Fibroblast of upper back skin (primary cell): ENCODE measurements around the gene NDUFA11.

ENCODE experiments used
- DNase-seq: peaks from one replicate; pipeline ENCODE4 v3.0.0-alpha.2; 2013

The NDUFA11 gene

DNA sequence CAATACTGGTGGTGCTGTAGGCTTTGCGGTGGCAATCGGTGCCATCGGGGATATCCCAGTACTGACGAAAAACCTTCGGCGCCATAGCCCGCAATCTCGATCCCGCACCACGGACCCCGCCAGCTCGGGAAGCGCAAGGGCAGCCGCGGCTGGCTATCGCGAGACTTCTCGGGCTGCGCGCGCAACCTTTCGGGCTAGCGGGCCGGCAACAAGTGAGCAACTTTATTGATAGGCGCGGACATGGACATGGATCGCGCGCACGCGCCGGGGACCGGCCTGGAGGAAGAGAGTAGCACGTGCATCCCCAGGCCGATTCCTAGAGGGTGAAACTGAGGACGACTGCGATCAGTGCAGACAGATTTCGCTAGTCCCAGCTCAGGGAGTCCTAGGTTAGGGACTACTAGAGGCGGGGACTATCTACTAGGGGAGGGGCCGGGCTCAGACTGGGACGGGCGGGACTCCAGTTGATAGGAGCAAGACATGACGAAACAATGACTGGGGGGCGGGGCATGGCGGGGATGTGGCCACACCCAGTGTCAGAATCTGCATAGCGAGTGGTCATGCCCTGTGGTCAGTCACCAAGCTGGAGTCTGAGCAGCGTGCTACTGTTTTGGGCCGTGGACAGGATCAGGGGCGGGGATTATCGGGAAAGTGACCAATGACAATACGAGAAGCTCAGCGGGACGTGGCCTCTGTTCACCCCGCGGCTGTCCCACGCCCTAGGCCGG is at the start of gene NDUFA11:
NDUFA11 (minus strand) TSS at position 167 of the 728 bp plus-strand sequence; CDS start at position 85, 82 bp downstream.
- DNase-seq: no peak

DNA sequence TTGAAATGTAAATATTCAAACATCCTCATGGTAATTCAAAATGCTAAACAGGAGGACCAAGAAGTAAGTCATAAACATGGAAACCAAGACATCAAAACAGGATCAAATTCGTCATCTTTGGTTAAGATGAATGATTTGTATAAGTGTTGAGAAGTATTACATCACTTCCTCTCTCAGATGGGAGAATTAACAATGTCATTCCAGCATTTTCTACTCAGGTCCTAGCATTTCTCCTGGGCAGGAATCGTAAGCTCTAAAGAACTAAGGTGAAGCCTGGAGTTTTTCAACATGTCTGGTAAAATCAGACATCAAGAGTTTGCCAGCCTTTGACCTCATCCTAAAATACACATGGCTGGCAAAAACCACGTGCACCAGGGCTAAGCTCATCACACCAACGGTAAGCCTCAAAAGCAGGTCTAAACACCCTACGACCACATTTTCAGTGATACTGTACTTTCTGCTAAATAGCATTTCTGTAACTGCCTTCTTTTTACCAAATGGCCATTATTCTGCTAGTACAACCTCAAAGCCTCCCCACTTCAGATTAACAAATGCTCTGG is 49.5 kb upstream of the NDUFA11 start:
- peak; percentile 52 for DNase-seq

DNA sequence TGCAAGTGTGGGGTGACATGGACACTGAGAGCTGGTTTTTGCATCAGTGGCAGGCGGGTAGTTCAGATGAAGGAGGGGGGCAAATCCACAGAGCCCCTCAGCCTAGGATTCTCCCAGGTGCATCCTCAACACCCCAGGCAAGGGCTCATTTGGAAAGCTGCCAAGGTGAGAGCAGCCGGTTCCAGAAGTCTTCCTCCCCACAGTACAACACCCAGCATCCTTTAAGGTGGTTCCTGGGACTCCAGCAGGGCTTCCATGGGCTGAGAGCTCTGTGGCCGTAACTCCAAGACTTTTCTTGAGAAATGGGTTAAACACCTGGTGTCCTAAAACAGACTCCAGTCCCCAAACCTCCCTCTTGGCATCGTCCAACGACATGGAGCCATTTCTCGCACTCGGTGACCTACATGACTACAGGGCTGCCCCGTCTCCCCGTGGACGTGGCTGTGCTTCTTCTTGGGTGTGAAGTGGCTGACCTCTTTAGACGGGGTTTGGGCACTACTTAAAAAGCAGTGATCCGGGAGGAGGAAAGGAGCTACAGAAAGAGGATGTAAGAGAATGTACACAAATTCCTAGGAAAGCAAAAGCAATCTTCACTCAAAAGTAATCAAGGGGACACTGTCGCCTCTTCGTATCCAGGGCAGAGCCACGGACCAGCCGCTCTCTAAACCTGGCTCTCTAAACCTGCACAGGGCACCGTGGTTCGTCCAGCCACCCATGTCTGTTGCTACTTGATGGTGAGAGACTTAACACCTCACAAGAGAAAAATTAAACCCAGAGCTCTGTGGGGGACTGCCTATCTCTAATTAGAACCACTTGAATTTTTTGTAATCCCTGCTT is 48.8 kb upstream of the NDUFA11 start:
- no peak for DNase-seq

DNA sequence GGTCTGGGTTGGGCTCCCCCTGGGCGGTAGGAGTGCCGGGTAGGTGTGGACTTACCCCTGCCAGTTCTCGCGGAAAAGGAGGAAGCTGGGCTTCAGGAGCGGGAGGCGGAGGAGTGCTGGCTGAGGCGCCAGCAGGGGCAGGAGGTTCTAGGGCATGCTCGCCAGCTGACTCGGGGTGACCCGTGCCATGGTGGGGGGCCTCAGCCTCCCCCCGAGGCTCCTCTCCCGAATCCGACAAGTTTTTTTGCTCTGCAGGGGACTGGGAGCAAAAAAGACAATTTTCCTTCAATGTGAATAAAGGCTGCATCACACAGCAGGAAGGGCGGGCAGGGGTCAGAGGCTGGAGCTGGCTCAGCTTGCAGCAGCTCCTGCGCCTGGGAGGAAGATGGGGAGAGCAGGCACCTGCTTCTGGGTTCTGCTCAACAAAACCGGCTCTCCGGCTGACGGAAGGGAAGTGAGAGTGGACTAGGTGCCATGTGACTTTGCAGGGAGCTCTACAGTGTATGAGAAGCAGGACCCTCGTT is 47.8 kb upstream of the NDUFA11 start:
- DNase-seq: no peak

DNA sequence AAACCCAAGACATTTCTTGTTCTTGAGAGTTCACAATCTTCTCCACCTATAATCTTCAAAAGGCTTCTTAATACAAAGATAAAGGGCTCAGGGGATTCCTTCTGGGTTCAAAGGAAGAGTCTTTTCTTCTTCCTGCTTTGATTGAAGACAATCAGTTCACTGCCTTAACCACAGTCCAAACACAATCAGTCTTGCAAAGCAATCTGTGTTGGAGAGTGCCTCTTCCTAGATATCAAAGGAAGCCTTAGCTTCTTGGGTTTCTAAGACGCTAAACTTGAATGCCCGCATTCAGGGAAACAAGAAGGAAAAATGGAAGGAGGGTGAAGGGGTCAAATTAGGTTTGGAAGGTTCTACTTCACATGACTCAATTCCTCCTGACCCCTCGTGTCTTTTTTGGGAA is 47.2 kb upstream of the NDUFA11 start:
- no peak for DNase-seq

DNA sequence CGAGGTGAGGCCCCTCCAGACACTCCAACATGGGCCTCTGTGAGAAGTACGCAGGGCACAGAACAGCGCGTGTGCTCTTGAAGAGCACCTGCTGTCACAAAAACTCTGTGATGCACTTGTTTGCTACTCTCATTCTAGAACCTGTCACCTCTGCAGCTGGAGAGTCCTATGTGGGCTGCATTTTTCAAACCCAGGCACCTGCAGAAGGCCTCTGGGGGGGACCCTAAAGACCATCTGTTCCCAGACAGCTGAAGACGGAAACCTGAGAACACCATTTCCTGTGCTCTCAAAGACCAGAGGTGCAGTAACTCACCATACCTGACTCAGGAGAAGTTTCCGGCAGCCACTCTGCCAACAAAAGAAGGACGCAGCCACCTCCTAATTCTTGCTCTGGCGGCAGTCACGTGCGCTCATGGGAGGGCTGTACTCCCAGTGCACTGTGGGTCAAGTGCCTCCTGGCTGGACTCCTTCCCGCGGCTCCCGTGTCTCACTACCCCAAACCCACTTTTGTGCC is 46.3 kb upstream of the NDUFA11 start:
- DNase-seq: no peak

DNA sequence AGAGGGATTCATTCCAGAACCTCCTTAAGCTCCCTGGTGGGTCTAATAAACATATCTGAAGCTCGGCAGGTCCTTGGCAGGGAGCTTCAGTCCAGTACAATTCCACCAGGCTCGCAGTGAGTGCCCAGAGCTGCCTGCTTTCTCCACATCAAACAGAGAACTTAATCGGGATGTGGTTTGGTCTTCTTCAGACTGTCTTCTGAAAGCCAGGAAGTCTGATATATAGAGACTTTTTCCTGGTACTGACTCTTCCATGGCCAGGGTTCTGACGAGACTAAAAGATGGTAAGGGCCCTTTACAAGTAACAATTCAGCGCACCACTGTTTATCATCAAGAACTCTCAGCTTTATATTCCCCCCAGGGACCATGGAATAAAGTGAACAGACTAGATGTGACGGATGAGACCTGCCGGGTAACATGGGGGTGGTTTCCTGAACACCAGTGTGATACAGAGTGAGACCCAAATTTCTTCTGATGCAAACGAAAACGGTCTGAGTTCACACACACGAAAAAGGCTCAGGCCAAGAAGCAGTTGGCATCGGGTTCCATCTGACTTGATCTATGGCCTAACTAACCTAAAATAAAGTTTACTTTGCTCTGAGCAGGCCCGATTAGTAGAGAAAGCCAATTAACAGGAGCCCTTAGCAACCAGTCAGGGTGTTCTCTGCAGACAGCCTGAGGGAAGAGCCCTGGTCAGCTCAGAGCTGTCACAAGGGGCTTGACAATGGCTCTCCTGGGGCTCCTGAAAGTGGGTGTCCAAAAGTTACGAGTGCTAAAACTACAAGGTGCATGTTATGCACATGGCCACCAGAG is 45.4 kb upstream of the NDUFA11 start:
- no peak for DNase-seq

DNA sequence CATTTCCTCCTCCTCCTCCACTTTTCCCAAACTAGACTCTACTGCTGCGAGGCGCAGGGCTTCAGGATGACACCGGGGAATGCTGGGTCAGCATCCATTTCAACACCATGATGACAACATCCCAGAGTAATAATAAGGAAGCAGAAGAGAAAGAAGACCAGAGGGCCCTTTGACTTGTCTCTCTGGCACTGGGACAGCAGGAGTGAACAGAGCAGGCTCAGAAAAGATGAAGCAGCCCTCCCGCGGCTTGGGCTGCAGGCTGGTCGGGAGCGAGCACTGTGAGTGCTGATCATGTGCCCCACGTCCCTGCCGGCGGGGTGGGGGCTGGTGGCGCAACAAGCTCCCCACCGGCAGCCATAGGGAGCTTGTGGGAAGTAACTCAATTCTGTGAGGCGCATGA is 43.8 kb upstream of the NDUFA11 start:
- DNase-seq: peak; percentile 59

DNA sequence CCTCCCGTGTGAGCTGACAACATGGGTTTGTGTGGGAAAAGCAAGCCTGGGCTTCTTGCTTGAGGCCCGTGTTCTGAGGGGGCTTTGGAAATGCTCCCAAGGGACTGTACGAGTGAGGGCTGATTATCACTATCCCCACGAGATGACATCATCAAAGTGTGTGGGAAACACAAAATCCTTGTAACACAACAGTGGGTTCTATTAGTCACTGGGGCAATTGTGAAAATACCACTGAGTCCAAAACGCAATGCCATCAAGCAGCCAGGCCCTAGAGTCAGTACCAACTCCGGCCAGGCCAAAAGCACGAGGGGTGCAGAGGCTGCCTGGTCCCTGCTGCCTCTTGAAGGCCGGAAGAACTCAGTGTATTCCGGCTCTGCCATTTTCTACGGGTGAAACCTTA is 40.0 kb upstream of the NDUFA11 start:
- peak; percentile 37 for DNase-seq

DNA sequence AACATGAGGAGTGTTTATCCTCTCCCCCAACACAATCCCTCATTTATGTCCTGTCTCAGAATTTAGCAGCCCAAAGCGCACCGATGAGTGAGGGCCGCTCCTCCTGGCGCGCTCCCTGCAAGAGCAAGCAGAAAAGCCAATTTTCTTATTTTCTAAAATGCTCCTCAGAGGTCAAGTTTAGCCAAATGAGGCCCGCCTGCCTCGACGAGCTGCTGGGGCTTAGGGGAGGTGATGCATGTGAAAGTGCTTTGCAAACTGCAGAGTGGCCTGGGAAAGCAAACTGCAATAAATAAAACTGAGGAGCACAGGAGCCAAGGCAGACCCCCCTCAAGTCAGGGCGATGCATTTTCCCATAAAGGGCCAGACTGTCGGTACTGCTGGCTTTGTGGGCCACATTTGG is 39.5 kb upstream of the NDUFA11 start:
- DNase-seq: no peak

DNA sequence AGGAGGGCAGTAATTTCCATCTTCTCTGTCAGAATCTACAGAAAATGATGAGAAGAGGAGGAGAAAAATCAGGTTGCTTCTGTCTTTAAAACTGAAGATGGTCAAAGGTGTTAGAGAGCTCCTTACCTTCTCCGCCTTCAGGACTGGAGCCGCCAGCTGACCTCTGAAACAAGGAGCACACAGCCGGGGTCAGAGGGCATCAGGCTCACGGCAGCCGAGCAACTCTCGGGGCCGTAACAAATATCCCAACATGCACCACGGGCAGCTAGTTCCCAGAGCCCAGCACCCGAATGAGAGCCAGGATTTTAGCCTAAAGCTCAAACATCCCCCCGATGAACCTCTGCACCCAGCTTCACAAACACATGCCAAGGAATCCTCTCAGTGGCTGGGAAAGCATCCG is 38.1 kb upstream of the NDUFA11 start:
- DNase-seq: no peak

DNA sequence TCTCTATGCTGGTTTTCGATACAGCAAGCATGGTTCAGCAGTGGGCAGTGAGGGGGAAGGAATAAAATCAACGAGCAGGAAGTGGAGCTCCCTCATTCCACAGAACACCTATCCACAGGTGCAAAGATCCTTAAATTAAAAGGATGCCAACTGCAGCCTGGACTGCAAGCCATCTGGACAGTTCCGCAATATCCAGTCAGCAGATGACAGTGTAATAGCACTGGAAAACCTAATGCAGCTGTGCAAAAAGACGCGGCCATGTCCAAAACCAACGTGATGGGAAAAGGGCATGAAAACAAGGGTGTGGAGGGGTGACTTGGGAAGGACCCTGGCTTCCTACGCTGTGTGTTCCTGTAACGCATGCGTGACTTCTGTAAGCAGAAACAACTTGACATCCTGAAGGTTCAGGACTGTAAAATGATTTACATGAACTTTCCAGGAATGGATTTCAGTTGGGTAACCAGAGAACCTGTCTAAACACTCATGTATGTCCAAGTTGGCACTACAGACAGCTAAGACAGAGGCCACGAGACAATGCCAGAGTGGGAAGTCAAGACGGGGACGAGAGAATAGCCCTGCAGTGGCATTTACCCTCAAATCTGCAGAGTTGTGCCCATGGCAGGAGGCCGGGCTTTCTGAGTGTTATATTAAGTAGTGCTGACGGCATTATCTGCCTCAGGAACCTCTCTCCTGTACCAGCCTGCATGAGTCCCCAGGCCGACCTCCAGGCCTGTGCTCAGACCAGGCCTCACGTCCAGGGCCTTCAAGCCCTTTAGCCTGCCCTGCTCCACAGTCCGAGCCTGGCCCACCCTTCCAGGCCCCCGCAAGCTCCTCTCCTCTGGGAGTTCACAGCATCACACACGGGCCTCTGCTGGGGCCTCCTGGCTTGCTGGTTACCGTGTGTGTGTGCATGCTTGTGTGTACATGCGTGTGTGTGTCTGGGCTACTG is 36.9 kb upstream of the NDUFA11 start:
- no peak for DNase-seq

DNA sequence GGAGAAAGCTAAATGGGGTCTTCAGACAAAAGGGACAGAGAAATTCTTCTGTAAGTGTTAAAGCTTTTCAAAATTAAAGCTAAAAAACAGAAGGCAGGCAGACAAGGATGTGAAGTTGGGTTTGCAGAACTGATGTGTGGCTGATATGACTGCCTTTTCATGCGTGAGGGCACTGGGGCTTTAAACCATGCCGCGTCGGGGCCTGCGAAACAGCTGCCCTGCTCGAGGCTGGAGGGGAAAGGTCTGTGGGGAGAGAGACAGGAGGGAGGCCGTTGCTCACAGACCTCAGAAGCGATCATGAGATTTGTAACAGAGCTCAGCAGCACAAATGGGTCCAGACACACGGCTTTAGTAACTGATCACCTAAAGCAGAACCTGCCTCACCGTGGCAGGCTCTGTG is 34.0 kb upstream of the NDUFA11 start:
- DNase-seq: no peak

DNA sequence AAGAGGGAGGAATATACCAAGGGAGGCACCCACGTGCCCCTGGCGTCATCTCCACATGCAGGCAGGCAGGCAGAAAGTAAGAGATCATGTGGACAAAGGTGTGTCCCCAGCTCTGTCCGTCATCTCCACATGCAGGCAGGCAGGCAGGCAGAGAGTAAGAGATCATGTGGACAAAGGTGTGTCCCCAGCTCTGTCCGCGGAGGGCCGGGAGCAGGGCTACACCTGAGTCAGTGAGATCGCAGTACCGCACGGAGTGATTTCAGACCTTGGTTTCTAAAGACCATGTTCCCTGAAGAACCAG is 32.7 kb upstream of the NDUFA11 start:
- DNase-seq: no peak

DNA sequence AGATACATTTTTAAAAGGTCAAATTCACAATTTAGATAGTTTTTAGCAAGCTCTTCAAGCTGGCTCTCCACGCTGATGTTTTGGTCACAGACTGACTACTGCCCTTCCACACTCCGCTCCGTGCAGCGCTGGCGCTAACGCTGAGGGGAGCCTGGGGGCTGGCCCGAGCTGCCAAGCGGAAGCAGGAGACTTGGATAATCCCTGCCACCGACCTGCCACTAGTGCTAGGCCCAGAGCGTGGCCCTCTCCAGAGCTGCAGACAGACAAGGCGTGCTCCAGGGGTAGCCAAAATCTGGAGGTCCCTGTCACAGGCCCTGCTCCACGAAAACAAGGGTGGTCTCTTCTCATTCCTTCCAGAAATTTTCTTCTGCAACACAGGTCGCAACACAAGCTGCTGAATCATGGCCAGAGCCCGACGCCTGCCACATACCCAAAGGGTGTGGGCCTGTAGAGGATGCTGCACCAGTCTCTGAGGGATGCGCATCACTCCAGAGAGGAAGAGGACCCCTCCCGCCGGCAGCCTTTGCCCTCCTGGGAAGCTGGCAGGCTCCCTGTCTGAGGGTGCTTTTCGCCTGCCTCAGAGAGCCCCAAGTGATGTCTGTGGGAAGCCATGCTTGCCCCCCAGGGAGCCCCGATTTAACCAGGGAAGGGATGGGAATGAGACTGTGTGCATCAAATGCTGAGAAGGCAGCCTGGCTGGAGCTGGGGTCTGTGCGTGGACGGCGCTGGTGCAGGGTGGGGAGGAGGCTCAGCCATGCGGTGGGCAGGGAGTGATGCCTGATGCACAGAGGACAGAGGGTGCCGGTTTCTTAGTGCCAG is 32.1 kb upstream of the NDUFA11 start:
- DNase-seq: no peak

DNA sequence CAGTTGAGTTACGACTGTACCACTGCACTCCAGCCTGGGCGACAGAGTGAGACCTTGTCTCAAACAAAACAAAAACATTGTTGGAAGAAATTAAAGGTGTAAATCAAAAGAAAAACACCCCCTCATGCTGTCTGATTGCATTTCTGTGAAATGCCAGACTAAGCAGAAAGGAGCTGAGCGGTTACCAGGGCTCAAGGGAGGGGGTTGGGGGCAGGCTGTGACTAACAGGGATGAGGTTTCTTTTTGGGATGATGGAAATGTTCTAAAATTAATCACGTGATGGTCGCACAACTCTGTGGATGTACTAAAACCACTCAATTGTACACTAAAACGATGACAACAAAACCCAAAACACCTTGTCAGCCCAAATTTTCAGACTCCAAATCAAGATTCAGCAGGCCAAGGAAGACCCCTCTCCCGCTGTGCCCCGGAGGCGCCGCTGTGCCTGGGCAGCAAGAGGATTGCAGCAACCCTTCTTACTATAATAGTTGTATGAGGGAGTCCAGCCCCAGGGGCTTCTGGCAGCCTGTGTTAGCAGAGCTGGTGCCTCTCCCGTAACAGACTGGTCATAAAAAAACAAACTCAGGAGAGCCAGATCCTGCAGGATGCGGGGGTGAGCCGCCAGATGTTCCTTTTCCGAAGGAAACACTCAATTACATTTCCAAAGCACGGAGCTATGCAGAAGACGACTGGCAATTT is 31.3 kb upstream of the NDUFA11 start:
- DNase-seq: peak; percentile 59

DNA sequence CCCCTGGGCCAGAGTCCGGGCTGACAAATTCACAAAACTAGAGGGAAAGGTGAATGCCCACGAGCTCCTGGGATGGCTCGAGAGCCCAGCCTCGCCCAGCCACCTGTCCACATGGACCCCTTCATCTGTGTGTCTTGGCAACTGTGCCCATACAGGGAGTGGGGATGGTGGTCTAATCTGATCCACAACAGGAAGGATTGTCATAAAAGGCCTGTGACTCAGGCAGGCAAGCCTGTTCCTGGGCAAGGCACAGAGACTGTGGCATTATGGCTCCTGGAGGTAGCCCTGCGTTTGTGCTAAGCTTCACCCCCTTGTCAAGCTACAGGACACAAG is 30.4 kb upstream of the NDUFA11 start:
- DNase-seq: no peak

DNA sequence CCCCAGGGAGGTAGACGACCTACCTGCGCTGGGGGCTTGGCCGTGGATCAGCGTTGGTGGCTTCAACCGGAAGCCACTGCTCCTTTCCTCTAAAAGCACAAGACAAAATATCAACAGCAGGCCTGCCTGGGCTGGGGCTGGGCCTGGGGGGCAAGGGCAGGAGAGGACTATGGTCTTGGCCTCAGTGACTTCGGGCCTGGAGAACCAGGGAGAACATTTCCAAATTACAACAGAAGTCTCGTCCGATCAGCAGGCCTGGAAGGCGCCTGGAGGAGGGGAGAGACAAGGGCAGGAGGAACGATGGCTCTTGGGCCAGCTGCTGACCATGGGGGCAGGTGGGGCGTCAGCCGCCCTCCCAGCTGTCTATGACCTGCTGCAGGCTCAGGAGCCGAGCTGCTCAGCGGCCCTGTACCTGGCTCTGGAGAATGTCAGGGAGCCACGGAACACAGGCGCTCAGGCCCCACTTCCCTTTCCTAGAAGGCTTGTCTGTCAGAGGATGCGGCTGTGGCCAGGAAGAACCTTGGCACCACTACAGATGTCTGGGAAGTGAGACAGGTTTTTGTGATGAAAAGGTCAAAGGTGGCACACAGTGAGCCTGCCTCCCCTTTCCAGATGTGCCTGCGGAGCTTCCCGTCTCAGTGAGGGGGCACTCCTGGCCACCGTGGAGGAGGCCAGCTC is 29.9 kb upstream of the NDUFA11 start:
- no peak for DNase-seq

DNA sequence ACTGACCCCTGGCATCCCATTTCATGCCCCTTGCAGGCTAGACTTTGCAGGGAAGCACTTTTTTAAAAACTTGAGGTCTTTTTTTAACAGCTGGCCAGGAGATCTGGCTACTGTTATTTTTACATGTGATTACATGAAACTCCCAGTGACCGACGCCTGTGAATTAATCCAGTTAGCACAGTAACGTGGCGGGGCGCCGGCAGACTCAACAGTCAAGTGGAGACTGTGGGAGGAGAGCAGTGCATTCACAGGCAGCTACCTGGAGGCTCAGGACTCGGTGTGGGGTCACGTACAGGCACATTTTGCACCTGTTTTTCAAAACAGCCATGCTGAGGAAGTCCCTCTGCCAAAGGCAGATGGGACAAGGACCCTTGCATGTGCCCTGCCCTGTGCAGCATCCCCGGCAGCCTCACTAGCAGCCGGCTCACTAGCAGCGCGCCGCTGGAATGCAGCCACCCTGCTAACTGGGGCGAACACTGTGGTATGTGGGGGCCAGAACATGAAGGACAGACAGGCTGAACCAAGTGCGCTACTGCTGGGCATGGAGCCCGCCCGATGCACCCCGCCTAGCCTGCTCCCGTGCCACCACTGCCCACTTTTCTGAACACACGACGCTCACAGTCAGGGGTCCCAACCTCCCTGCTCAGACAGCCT is 29.1 kb upstream of the NDUFA11 start:
- DNase-seq: no peak
